Calu3 (cell line): ENCODE data around the gene RFTN1. TPM values are rescaled to one million over a fixed set of nuclear protein-coding genes. Genes with fewer than 3 reads are reported as not detected.

ENCODE experiments used
- BruUV-seq: library from RNA; stranded (reverse); fragments of 400-500 nt; replicated peaks from 2 replicates; lab custom pipeline; 2021; lab: Mats Ljungman, UMichigan
- CTCF ChIA-PET: fragments of 300-600 bp; sonication (Branson Sonifier 250); formaldehyde crosslinking; loops from one replicate; lab custom pipeline; 2022; ENCODE audit warnings: antibody characterized with exemption; lab: Charles Lee
- DNase-seq: peaks from one replicate; pipeline ENCODE4 v3.0.0; 2022
- H3K27ac Mint-ChIP-seq: one replicate; pipeline ENCODE4 v1.8.0; 2022; ENCODE audit warnings: mixed read lengths; ENCODE audit not compliant: unreplicated experiment
- H3K27me3 Mint-ChIP-seq: one replicate; pipeline ENCODE4 v1.8.0; 2022; ENCODE audit warnings: mixed read lengths; ENCODE audit not compliant: unreplicated experiment
- H3K36me3 Mint-ChIP-seq: one replicate; pipeline ENCODE4 v1.8.0; 2022; ENCODE audit warnings: mild to moderate bottlenecking, moderate library complexity, mixed read lengths; ENCODE audit not compliant: insufficient read depth, unreplicated experiment
- H3K4me1 Mint-ChIP-seq: one replicate; pipeline ENCODE4 v1.8.0; 2022; ENCODE audit warnings: mild to moderate bottlenecking, low read depth, mixed read lengths; ENCODE audit not compliant: unreplicated experiment
- H3K4me3 Mint-ChIP-seq: one replicate; pipeline ENCODE4 v1.8.0; 2022; ENCODE audit warnings: mild to moderate bottlenecking, low read depth, moderate library complexity, mixed read lengths; ENCODE audit not compliant: unreplicated experiment
- H3K9me3 Mint-ChIP-seq: one replicate; pipeline ENCODE4 v1.8.0; 2022; ENCODE audit warnings: low read depth, mixed read lengths; ENCODE audit not compliant: unreplicated experiment
- CTCF ChIP-seq: fragments of 200-600 bp; IDR thresholded peaks from one replicate; pipeline ENCODE4 v1.8.0; 2022; ENCODE audit warnings: antibody characterized with exemption; ENCODE audit not compliant: unreplicated experiment
- intact Hi-C: fragments of 100-400 bp; cut with micrococcal nuclease; formaldehyde crosslinking; loops from one replicate; pipeline ENCODE4 v1.10.0; 2022; ENCODE audit not compliant: unreplicated experiment
- total RNA-seq: library from RNA; stranded (reverse); gene quantifications from 2 replicates; pipeline ENCODE4 v1.2.3, GENCODE V29; 2022

Gene RFTN1
- total RNA-seq, 1 experiment from 2014 or later = 1.6 TPM

- H3K4me3 Mint-ChIP-seq = no peak overlapping the region
- no peaks in the 10 kb centered on the region for H3K36me3 Mint-ChIP-seq
- no peak overlapping the region for H3K27ac Mint-ChIP-seq
- no peaks in the 10 kb centered on the region for H3K9me3 Mint-ChIP-seq
- CTCF ChIA-PET = no interaction called here
- intact Hi-C loops = no loop called here
- no peak for DNase-seq
- no peak for TF ChIP-seq CTCF
- H3K27me3 Mint-ChIP-seq = no peaks in the 10 kb centered on the region
- BruUV-seq = no TSS peak
- no peaks in the 10 kb centered on the region for H3K4me1 Mint-ChIP-seq
Measured at GRCh38 chr3:16364963-16365362, 148.5 kb downstream of the RFTN1 start.

- intact Hi-C loops = no loop called here
- Mint-ChIP-seq H3K27ac (no peak overlapping the region), H3K4me1 (no peaks in the 10 kb centered on the region), H3K9me3 (no peaks in the 10 kb centered on the region), H3K27me3 (no peaks in the 10 kb centered on the region), H3K36me3 (no peaks in the 10 kb centered on the region), H3K4me3 (no peak overlapping the region)
- no TSS peak for BruUV-seq
- CTCF ChIA-PET = no interaction called here
- no peak for TF ChIP-seq CTCF
- no peak for DNase-seq
Measured at GRCh38 chr3:16364323-16364722, 149.2 kb downstream of the RFTN1 start.

GRCh38 chr3:16363636-16364035 is 149.9 kb downstream of the RFTN1 start:
- Mint-ChIP-seq H3K36me3 (no peaks in the 10 kb centered on the region), H3K4me3 (no peak overlapping the region), H3K9me3 (no peaks in the 10 kb centered on the region), H3K27me3 (no peaks in the 10 kb centered on the region), H3K27ac (no peak overlapping the region), H3K4me1 (no peaks in the 10 kb centered on the region)
- CTCF ChIA-PET = interaction anchor here (1.3 kb wide), 1 partner anchor 73 kb away, joined by 4 read pairs; no protein-coding TSS in a partner anchor
- no peak for DNase-seq
- no peak for TF ChIP-seq CTCF
- no TSS peak for BruUV-seq
- intact Hi-C loops = no loop called here

- Mint-ChIP-seq H3K27ac (no peak overlapping the region), H3K4me1 (no peaks in the 10 kb centered on the region), H3K36me3 (no peaks in the 10 kb centered on the region), H3K4me3 (no peak overlapping the region), H3K9me3 (no peaks in the 10 kb centered on the region), H3K27me3 (no peaks in the 10 kb centered on the region)
- DNase-seq = no peak
- CTCF ChIA-PET = interaction anchor here (1.3 kb wide), 1 partner anchor 72 kb away, joined by 4 read pairs; no protein-coding TSS in a partner anchor
- no peak for TF ChIP-seq CTCF
- intact Hi-C loops = no loop called here
- BruUV-seq = no TSS peak
Measured at GRCh38 chr3:16362770-16363169, 150.7 kb downstream of the RFTN1 start.
